Measurements from ENCODE around the gene MCC.

Gene MCC

GRCh38 chr5:113227798-113228197, 260.5 kb downstream of the MCC start:
- no peak for TF ChIP-seq CTCF (IDR thresholded peaks at IDR 0.05; ENCODE audit: low read length, missing control alignments)
- no peak overlapping the region for H3K4me3 ChIP-seq (replicated peaks; ENCODE audit: low read depth, low read length)
- DNase-seq (ENCODE audit: low read depth) = no peak

GRCh38 chr5:113226116-113226736, 262.0 kb downstream of the MCC start:
- H3K4me3 ChIP-seq (replicated peaks; ENCODE audit: low read depth, low read length) = no peak overlapping the region
- DNase-seq (ENCODE audit: low read depth) = no peak

GRCh38 chr5:113225259-113225658, 263.0 kb downstream of the MCC start:
- no peak for DNase-seq (ENCODE audit: low read depth)
- TF ChIP-seq CTCF (IDR thresholded peaks at IDR 0.05; ENCODE audit: low read length, missing control alignments) = no peak
- H3K4me3 ChIP-seq (replicated peaks; ENCODE audit: low read depth, low read length) = no peak overlapping the region

More at GRCh38 chr5:113226116-113226736, 262.0 kb downstream of the MCC start:
- no peak for TF ChIP-seq CTCF (IDR thresholded peaks at IDR 0.05; ENCODE audit: low read length, missing control alignments)

GRCh38 chr5:113224605-113225065, 263.6 kb downstream of the MCC start:
- no peak for TF ChIP-seq CTCF (IDR thresholded peaks at IDR 0.05; ENCODE audit: low read length, missing control alignments)
- no peak overlapping the region for H3K4me3 ChIP-seq (replicated peaks; ENCODE audit: low read depth, low read length)
- DNase-seq (ENCODE audit: low read depth) = no peak

- no peak for DNase-seq (ENCODE audit: low read depth)
- TF ChIP-seq CTCF (IDR thresholded peaks at IDR 0.05; ENCODE audit: low read length, missing control alignments) = no peak
- H3K4me3 ChIP-seq (replicated peaks; ENCODE audit: low read depth, low read length) = no peak overlapping the region
Measured at GRCh38 chr5:113223831-113224604, 264.2 kb downstream of the MCC start.

- H3K4me3 ChIP-seq (replicated peaks; ENCODE audit: low read depth, low read length) = no peak overlapping the region
- no peak for DNase-seq (ENCODE audit: low read depth)
- TF ChIP-seq CTCF (IDR thresholded peaks at IDR 0.05; ENCODE audit: low read length, missing control alignments) = no peak
Measured at GRCh38 chr5:113223315-113223714, 264.9 kb downstream of the MCC start.
